GM18498 (cell line): Measurements from ENCODE around the gene MIEF1.
A peak's percentile ranks its signal among the peaks of the same experiment; 100 is the strongest.

Experiments
- ATAC-seq: cut with Tn5 transposase; IDR thresholded peaks from one replicate; pipeline ENCODE4 v1.9.1; 2021; ENCODE audit warnings: mild to moderate bottlenecking, moderate library complexity; ENCODE audit not compliant: unreplicated experiment

MIEF1 gene

GRCh38 chr22:39502109-39502788 lies at the start of gene MIEF1:
MIEF1 (plus strand) TSS chr22:39502290; CDS start chr22:39511295, 9,005 bp downstream.
- peak; percentile 93 for ATAC-seq

- no peak for ATAC-seq
These were observed 49.4 kb upstream of the MIEF1 start for GRCh38 chr22:39452740-39453040.

- ATAC-seq: no peak
These were observed 48.2 kb upstream of the MIEF1 start for GRCh38 chr22:39453765-39454378.

- no peak for ATAC-seq
These were observed 47.7 kb upstream of the MIEF1 start for GRCh38 chr22:39454385-39454871.

GRCh38 chr22:39456522-39457197 lies 45.4 kb upstream of the MIEF1 start, which contains the start of gene MGAT3:
MGAT3 (plus strand) TSS chr22:39457012; CDS start chr22:39487348, 30,336 bp downstream.
- ATAC-seq: no peak

- no peak for ATAC-seq
These were observed 44.9 kb upstream of the MIEF1 start for GRCh38 chr22:39457198-39457555.

- ATAC-seq: no peak
These were observed 44.3 kb upstream of the MIEF1 start for GRCh38 chr22:39457556-39458443.

- no peak for ATAC-seq
These were observed 43.5 kb upstream of the MIEF1 start for GRCh38 chr22:39458444-39459083.

GRCh38 chr22:39459681-39460080 lies 42.4 kb upstream of the MIEF1 start:
- no peak for ATAC-seq

- no peak for ATAC-seq
These were observed 39.5 kb upstream of the MIEF1 start for GRCh38 chr22:39462443-39463221.

GRCh38 chr22:39463277-39463676 lies 38.8 kb upstream of the MIEF1 start:
- no peak for ATAC-seq

GRCh38 chr22:39463931-39464390 lies 38.1 kb upstream of the MIEF1 start:
- ATAC-seq: no peak

GRCh38 chr22:39466228-39467006 lies 35.7 kb upstream of the MIEF1 start:
- ATAC-seq: no peak

- ATAC-seq: no peak
These were observed 34.6 kb upstream of the MIEF1 start for GRCh38 chr22:39467390-39467895.

GRCh38 chr22:39468487-39469325 lies 33.4 kb upstream of the MIEF1 start:
- ATAC-seq: no peak

GRCh38 chr22:39469326-39469680 lies 32.8 kb upstream of the MIEF1 start:
- ATAC-seq: no peak

- no peak for ATAC-seq
These were observed 32.2 kb upstream of the MIEF1 start for GRCh38 chr22:39469681-39470450.
